Measurements from ENCODE around the gene AGAP3.

Gene AGAP3

GRCh38 chr7:151128716-151129115 lies 42.4 kb downstream of the AGAP3 start:
- no peak for TF ChIP-seq CTCF (IDR thresholded peaks at IDR 0.05)
- Histone ChIP-seq H3K27me3 (no peaks in the 10 kb centered on the region), H3K27ac (no peak overlapping the region), H3K4me3 (ENCODE audit: low read depth in 1 of 2, low read length in 1 of 2) (no peak overlapping the region), H3K4me1 (ENCODE audit: control insufficient read depth in 1 of 2, insufficient read depth in 1 of 2, low read depth in 1 of 2, low read length in 1 of 2) (no peaks in the 10 kb centered on the region), H3K36me3 (peaks cover 3% of the 10 kb centered on the region), H3K9me3 (no peaks in the 10 kb centered on the region)

- no peak for TF ChIP-seq CTCF (IDR thresholded peaks at IDR 0.05)
- H3K4me3 ChIP-seq (ENCODE audit: low read depth in 1 of 2, low read length in 1 of 2), result no peak overlapping the region
- no peaks in the 10 kb centered on the region for H3K4me1 ChIP-seq (ENCODE audit: control insufficient read depth in 1 of 2, insufficient read depth in 1 of 2, low read depth in 1 of 2, low read length in 1 of 2)
- H3K27me3 ChIP-seq, result no peaks in the 10 kb centered on the region
- no peak overlapping the region for H3K27ac ChIP-seq
- H3K36me3 ChIP-seq, result peaks cover 7% of the 10 kb centered on the region
- no peaks in the 10 kb centered on the region for H3K9me3 ChIP-seq
These were observed 43.1 kb downstream of the AGAP3 start for GRCh38 chr7:151129117-151129959.

GRCh38 chr7:151129960-151130591 lies 43.8 kb downstream of the AGAP3 start:
- Histone ChIP-seq H3K4me1 (ENCODE audit: control insufficient read depth in 1 of 2, insufficient read depth in 1 of 2, low read depth in 1 of 2, low read length in 1 of 2) (no peaks in the 10 kb centered on the region), H3K4me3 (ENCODE audit: low read depth in 1 of 2, low read length in 1 of 2) (no peak overlapping the region), H3K9me3 (no peaks in the 10 kb centered on the region), H3K27me3 (no peaks in the 10 kb centered on the region), H3K36me3 (peaks cover 12% of the 10 kb centered on the region), H3K27ac (no peak overlapping the region)
- no peak for TF ChIP-seq CTCF (IDR thresholded peaks at IDR 0.05)

- Histone ChIP-seq H3K9me3 (no peaks in the 10 kb centered on the region), H3K27ac (no peak overlapping the region), H3K4me1 (ENCODE audit: control insufficient read depth in 1 of 2, insufficient read depth in 1 of 2, low read depth in 1 of 2, low read length in 1 of 2) (no peaks in the 10 kb centered on the region), H3K4me3 (ENCODE audit: low read depth in 1 of 2, low read length in 1 of 2) (no peak overlapping the region), H3K27me3 (no peaks in the 10 kb centered on the region), H3K36me3 (peaks cover 12% of the 10 kb centered on the region)
- TF ChIP-seq CTCF (IDR thresholded peaks at IDR 0.05), result no peak
These were observed 44.5 kb downstream of the AGAP3 start for GRCh38 chr7:151130741-151131157.

GRCh38 chr7:151131224-151131591 lies 44.9 kb downstream of the AGAP3 start:
- H3K4me3 ChIP-seq (ENCODE audit: low read depth in 1 of 2, low read length in 1 of 2), result no peak overlapping the region
- no peaks in the 10 kb centered on the region for H3K4me1 ChIP-seq (ENCODE audit: control insufficient read depth in 1 of 2, insufficient read depth in 1 of 2, low read depth in 1 of 2, low read length in 1 of 2)
- TF ChIP-seq CTCF (IDR thresholded peaks at IDR 0.05), result no peak
- no peaks in the 10 kb centered on the region for H3K9me3 ChIP-seq
- H3K27me3 ChIP-seq, result no peaks in the 10 kb centered on the region
- peaks cover 12% of the 10 kb centered on the region for H3K36me3 ChIP-seq
- H3K27ac ChIP-seq, result no peak overlapping the region

Measured in neutrophil (primary cell).